ENCODE results near the gene LILRB2.
"Not testable (repeated sequence)": the region's sequence is repeated elsewhere in the genome, so short reads cannot be mapped to it uniquely, and the experiment has no call there.

DNA sequence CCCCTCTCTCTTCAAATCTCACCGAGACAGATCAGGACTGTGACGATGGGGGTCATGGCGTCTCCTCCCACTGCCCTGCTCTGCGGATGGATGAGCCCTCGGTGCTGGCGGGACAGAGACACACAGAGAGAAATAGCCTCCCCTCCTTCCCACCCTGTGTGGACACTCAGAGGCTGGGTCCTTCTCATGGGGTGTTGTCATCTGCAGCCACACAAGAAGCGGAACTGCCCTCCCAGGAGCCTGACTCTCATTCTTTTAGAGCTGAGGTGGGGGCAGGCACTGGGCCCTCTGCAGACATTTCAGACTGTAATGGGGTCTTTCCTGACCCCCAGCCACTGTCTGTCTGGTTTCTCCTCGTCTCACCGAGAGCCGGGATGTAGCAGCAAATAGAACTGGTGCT is 469 bp downstream of the LILRB2 start:
- TF ChIP-seq POLR2A (IDR thresholded peaks at IDR 0.05; ENCODE audit: low read depth, low read length); CTCF (IDR thresholded peaks at IDR 0.05; ENCODE audit: extremely low read depth in 1 of 2, insufficient read depth in 1 of 2, low read depth in 1 of 2, low read length in 2 of 2): not testable (repeated sequence)

Data from endothelial cell of umbilical vein (primary cell).